ENCODE results near the gene P2RY13. TPM values are rescaled to one million over a fixed set of nuclear protein-coding genes. Genes with fewer than 3 reads are reported as not detected.

P2RY13 gene
- total RNA-seq, 2 donors from 2014 or later, result not detected

DNA sequence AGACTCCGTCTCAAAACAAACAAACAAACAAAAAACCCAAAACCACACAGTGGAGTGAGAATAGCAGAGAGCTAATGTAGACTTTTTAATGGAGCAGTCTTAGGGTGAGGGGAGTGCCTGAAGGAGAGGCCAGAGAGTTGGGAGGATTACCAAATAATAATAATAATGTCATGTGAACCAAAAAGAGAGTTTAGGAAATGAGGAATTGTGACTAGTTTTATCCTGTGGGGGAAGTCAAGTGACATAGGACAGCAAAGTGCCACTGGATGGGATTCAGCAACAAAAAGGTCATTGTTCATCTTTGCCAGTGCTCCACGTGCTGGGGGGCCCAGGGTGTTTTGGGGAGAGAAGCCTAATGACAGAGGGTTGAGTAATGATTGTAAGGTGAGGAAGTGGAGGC, 25.6 kb downstream of the P2RY13 start:
- H3K36me3 Mint-ChIP-seq (ENCODE audit: insufficient read depth in 2 of 2), result no peaks in the 10 kb centered on the region

DNA sequence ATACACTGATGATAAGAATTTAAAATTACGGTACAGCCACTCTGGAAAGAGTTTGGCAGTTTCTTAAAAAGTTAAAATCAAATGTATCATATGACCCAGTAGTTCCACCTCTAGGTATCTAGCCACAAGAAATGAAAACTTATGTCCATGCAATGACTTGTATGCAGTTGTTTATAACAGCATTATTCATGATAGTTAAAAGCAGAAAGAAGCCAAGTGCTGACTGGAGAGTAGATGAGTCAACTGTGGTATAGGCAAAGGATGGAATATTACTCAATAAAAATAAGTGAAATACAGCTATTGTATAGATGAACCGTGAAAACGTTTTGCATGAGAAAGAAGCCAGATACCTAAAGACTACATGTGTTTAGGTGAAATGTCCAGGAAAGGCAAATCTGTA, 27.6 kb downstream of the P2RY13 start:
- Mint-ChIP-seq H3K4me1 (ENCODE audit: low read depth) (peaks cover 57% of the 10 kb centered on the region), H3K27me3 (ENCODE audit: low read depth) (peaks cover 26% of the 10 kb centered on the region), H3K9me3 (no peaks in the 10 kb centered on the region)

More for the DNA sequence above, 25.6 kb downstream of the P2RY13 start:
- H3K4me1 Mint-ChIP-seq (ENCODE audit: low read depth), result peaks cover 76% of the 10 kb centered on the region
- H3K27me3 Mint-ChIP-seq (ENCODE audit: low read depth), result peaks cover 22% of the 10 kb centered on the region
- no peak for ATAC-seq (replicated peaks in 1 of 2)
- no peak overlapping the region for H3K4me3 Mint-ChIP-seq
- DNase-seq, result no peak
- H3K9me3 Mint-ChIP-seq, result no peaks in the 10 kb centered on the region
- peak overlapping the region; percentile 5 for H3K27ac Mint-ChIP-seq

DNA sequence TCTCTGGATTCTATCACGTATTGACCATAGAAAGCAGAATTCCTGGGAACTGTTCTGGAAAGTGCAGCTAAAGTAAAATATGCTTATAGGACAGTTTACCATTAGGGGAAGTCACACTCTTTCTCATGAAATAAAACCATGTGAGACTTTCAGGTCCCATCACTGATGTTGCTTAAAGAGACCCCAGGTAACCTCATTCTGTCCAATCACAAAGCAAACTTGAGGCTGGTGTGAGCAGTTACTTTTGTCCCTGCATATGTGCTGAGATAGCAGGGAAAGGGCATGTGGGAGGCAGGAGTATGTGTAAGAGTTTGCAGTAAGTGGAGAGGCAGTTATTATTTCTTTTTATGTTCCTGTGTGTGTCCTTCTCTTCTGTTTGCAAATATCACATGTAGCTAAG, 28.8 kb downstream of the P2RY13 start:
- no peak for ATAC-seq (replicated peaks in 1 of 2)
- H3K4me3 Mint-ChIP-seq, result peak overlapping the region in 1 of 2 donors; percentile 42
- H3K27ac Mint-ChIP-seq, result no peak overlapping the region

More for the DNA sequence above, 27.6 kb downstream of the P2RY13 start:
- peak overlapping the region; percentile 16 for H3K27ac Mint-ChIP-seq
- H3K36me3 Mint-ChIP-seq (ENCODE audit: insufficient read depth in 2 of 2), result peaks cover 0 to 1% of the 10 kb centered on the region in 2 donors
- peak overlapping the region in 1 of 2 donors; percentile 41 for H3K4me3 Mint-ChIP-seq
- ATAC-seq (replicated peaks in 1 of 2) (peak; percentile 47 to 72), DNase-seq (no peak)

DNA sequence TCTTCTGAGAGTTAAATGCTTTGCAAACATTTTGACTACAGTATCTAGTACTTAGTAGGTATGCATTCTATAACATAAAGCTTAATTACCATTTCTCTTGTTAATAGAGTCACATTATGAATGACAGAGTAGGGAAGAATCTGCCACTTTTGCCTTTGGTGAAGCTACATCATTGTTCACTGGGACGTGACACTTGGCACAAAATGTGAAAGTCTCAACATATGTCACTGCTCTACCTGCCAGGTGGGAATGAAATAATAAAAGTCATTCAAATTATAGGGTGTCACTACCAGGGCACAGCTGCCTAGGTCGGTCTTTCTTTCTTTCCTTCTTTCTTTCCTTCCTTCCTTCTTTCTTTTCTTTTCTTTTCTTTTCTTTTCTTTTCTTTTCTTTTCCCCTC, 30.3 kb downstream of the P2RY13 start:
- Mint-ChIP-seq H3K27ac (no peak overlapping the region), H3K27me3 (ENCODE audit: low read depth) (peaks cover 34% of the 10 kb centered on the region), H3K4me1 (ENCODE audit: low read depth) (peaks cover 36% of the 10 kb centered on the region), H3K4me3 (no peak overlapping the region), H3K9me3 (no peaks in the 10 kb centered on the region), H3K36me3 (ENCODE audit: insufficient read depth in 2 of 2) (peaks cover 0 to 1% of the 10 kb centered on the region in 2 donors)
- no peak for DNase-seq
- no peak for ATAC-seq (replicated peaks in 1 of 2)

More for the DNA sequence above, 28.8 kb downstream of the P2RY13 start:
- peaks cover 30% of the 10 kb centered on the region for H3K27me3 Mint-ChIP-seq (ENCODE audit: low read depth)
- no peaks in the 10 kb centered on the region for H3K9me3 Mint-ChIP-seq
- H3K36me3 Mint-ChIP-seq (ENCODE audit: insufficient read depth in 2 of 2), result peaks cover 0 to 1% of the 10 kb centered on the region in 2 donors
- peaks cover 44% of the 10 kb centered on the region for H3K4me1 Mint-ChIP-seq (ENCODE audit: low read depth)
- DNase-seq, result no peak

DNA sequence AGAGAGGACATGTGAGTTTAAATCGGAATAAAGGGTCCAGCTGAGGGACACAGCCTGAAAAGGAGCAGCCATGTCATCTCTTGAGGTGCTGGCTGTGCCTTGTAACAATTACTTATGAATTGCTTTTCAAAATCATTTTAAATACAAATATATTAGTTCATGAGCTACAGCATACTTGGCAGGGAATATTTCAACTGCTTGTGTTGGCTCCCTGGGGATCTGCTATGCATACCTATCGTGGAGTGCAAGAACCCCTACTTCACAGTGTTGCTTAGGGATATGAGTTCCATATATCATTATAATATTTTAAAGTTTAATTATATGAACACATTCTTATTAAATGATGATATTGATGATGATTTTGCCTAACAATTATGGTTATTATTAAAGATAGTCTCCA, 31.9 kb downstream of the P2RY13 start:
- H3K27me3 Mint-ChIP-seq (ENCODE audit: low read depth), result peaks cover 27% of the 10 kb centered on the region
- H3K36me3 Mint-ChIP-seq (ENCODE audit: insufficient read depth in 2 of 2), result peaks cover 0 to 1% of the 10 kb centered on the region in 2 donors
- no peak overlapping the region for H3K27ac Mint-ChIP-seq
- DNase-seq (no peak), ATAC-seq (replicated peaks in 1 of 2) (no peak)
- peaks cover 20% of the 10 kb centered on the region for H3K4me1 Mint-ChIP-seq (ENCODE audit: low read depth)
- H3K9me3 Mint-ChIP-seq, result no peaks in the 10 kb centered on the region
- no peak overlapping the region for H3K4me3 Mint-ChIP-seq

DNA sequence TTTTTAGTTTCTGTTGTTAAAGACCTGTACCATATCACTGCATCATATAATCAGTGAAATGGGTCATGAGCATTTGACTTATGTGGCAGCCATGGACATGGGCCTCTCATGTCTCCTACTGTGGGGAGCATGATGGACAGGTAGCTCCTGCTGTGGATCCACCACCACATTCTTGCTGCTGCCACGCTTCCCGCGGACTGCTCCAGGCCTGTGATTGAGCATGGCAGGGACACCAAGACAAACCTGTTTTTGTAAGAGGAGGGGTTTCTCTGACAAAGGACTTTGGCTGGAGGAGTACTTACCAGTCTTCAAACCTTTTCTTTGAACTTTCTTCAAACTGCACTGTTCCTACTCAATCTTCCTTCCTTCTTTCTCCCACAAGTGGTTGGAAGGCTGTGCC, 33.1 kb downstream of the P2RY13 start:
- Mint-ChIP-seq H3K4me1 (ENCODE audit: low read depth) (peaks cover 8% of the 10 kb centered on the region), H3K9me3 (no peaks in the 10 kb centered on the region), H3K27ac (no peak overlapping the region), H3K4me3 (no peak overlapping the region), H3K36me3 (ENCODE audit: insufficient read depth in 2 of 2) (peaks cover 0 to 1% of the 10 kb centered on the region in 2 donors), H3K27me3 (ENCODE audit: low read depth) (peaks cover 26% of the 10 kb centered on the region)
- ATAC-seq (replicated peaks in 1 of 2) (no peak), DNase-seq (no peak)

DNA sequence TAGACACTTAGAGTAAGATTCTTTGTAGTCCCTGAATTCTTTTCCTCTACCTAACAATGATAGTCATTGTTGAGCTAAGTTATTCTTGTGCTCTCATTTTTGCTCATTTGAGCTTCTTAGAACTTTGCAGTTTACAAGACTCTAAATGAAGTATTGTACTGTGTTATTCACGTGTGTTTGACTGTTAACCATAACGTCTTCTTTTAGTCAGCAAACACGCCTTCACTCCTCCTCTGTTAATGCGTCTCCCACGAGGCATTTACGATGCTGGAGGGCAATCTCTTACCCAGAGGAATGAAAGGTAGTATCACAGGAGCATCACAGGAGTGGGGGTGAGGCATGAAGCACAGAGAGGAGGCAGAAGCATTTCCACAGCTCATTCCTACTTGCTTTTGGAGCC, 36.2 kb downstream of the P2RY13 start:
- H3K36me3 Mint-ChIP-seq (ENCODE audit: insufficient read depth in 2 of 2), result peaks cover 0 to 1% of the 10 kb centered on the region in 2 donors
- H3K27me3 Mint-ChIP-seq (ENCODE audit: low read depth), result peaks cover 16% of the 10 kb centered on the region
- H3K4me3 Mint-ChIP-seq, result peak overlapping the region in 1 of 2 donors; percentile 30
- no peak for DNase-seq
- H3K9me3 Mint-ChIP-seq, result no peaks in the 10 kb centered on the region
- peak overlapping the region; percentile 26 for H3K27ac Mint-ChIP-seq
- no peaks in the 10 kb centered on the region for H3K4me1 Mint-ChIP-seq (ENCODE audit: low read depth)
- ATAC-seq (replicated peaks in 1 of 2), result peak; percentile 7 to 88

DNA sequence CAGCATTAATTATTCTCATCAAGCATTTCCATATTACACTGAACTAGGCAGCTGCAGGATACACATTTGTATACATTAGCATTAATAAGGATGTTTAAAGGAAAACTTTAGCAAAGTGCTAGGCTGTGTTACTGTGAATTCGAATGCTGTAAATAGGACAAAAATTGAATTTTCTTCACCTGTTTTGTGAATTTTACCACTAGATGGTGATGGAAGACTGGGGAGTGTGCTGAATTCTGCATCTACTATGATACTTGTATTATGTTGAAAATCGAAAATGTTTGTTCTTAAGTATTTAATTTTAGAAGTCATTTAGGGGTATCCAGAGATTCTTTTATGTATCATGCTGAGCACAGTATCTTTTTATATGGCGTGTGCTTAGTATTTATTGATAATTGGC, 38.7 kb downstream of the P2RY13 start:
- Mint-ChIP-seq H3K27ac (no peak overlapping the region), H3K27me3 (ENCODE audit: low read depth) (peaks cover 8% of the 10 kb centered on the region), H3K4me3 (no peak overlapping the region), H3K9me3 (no peaks in the 10 kb centered on the region), H3K36me3 (ENCODE audit: insufficient read depth in 2 of 2) (no peaks in the 10 kb centered on the region), H3K4me1 (ENCODE audit: low read depth) (no peaks in the 10 kb centered on the region)
- DNase-seq (no peak), ATAC-seq (replicated peaks in 1 of 2) (peak in 1 of 2 donors; percentile 39)

DNA sequence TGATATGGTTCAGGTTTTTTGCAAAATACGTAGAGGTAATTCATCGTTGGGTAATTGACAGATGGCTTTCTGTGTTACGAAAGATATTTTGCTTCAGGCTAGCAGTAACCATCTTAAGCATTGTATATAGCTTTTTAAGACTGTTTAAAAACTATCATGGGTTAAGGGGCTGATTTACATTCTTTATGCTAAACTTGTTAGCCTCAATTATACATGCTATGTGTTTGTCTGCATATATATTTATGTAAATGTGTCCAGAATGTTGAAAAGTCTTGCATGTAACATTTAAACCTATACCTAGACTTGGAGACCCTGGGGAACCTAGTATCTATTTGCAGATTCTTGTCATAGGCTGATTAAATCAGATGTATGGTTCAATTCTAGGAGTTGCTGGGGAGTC, 39.9 kb downstream of the P2RY13 start:
- no peaks in the 10 kb centered on the region for H3K9me3 Mint-ChIP-seq
- H3K27me3 Mint-ChIP-seq (ENCODE audit: low read depth), result peaks cover 8% of the 10 kb centered on the region
- H3K36me3 Mint-ChIP-seq (ENCODE audit: insufficient read depth in 2 of 2), result no peaks in the 10 kb centered on the region
- H3K4me3 Mint-ChIP-seq, result no peak overlapping the region
- no peak for ATAC-seq (replicated peaks in 1 of 2)
- H3K4me1 Mint-ChIP-seq (ENCODE audit: low read depth), result peaks cover 4% of the 10 kb centered on the region
- H3K27ac Mint-ChIP-seq, result no peak overlapping the region
- DNase-seq, result no peak

DNA sequence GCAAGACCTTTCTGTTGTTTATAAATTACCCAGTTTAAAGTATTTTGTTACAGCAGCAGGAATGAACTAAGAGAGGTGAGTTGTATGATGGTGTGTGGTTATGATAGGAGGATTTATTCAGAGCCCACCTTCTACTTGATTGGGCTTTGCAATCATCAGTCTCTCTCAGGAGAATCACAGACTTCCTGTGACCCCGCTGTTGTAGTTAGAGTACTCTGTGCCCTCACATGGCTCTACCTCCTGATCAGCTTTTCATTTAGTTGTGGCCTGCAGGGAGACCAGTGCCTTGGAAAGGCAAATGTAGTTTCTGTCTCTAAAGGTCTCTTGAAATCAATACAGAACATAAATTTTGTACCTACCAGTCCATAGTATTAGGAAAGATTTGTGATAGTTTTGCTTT, 43.4 kb downstream of the P2RY13 start:
- Mint-ChIP-seq H3K27ac (no peak overlapping the region), H3K4me3 (no peak overlapping the region), H3K4me1 (ENCODE audit: low read depth) (peaks cover 27% of the 10 kb centered on the region), H3K36me3 (ENCODE audit: insufficient read depth in 2 of 2) (no peaks in the 10 kb centered on the region), H3K27me3 (ENCODE audit: low read depth) (no peaks in the 10 kb centered on the region), H3K9me3 (no peaks in the 10 kb centered on the region)
- DNase-seq (no peak), ATAC-seq (replicated peaks in 1 of 2) (no peak)

DNA sequence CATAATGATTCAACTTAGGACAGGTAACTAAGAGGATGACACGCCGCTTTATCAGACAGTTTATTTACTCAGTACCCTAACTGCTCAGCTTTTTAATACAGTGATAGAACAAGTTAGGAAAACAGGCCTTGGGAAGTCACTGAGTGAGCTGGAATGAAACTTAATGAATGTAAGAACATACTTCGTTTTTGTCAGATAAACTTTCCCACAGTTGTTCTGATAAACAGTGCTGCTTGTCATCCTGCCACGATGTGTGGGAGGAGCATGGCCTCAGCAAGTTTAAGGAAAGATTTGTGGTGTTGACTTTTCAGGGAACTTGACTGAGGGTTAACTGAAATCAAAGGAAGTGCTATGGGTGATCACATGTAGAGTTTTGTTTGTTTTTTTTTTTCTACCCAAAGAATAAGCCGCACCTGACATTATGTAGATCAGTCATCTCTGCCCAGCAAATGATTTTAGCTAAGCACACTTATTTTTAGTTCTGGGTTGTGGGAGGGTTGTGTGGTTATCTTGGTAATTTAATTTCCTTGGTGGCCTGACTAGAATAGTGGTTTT, 45.4 kb downstream of the P2RY13 start:
- DNase-seq (peak in 1 of 2 donors; percentile 24), ATAC-seq (replicated peaks in 1 of 2) (peak; percentile 67 to 72)
- Mint-ChIP-seq H3K27ac (peak overlapping the region; percentile 85), H3K9me3 (no peaks in the 10 kb centered on the region), H3K36me3 (ENCODE audit: insufficient read depth in 2 of 2) (no peaks in the 10 kb centered on the region), H3K4me1 (ENCODE audit: low read depth) (peaks cover 43% of the 10 kb centered on the region), H3K4me3 (peak overlapping the region in 1 of 2 donors; percentile 58), H3K27me3 (ENCODE audit: low read depth) (no peaks in the 10 kb centered on the region)

DNA sequence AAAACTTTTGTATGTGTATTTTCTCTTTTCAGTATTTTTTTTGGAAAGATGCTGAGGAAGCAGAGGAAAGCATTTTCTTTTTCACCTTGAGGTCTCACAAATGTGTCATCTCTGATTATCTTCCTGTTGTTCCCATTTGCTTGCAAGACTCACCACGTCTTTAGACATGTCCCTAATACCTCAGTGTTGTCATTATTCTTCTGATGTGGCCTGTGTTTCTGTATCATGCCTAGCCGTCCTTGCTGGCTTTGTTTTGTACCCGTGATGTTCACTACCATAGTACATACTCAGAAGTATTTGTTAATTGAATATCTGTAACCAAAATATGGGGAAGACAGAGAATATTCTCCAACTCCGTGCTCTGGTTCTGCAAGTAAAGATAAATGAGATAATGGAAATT, 46.0 kb downstream of the P2RY13 start:
- ATAC-seq (replicated peaks in 1 of 2), result peak; percentile 46 to 50
- H3K27ac Mint-ChIP-seq, result no peak overlapping the region
- H3K4me3 Mint-ChIP-seq, result peak overlapping the region in 1 of 2 donors; percentile 7
- DNase-seq, result no peak
- no peaks in the 10 kb centered on the region for H3K36me3 Mint-ChIP-seq (ENCODE audit: insufficient read depth in 2 of 2)
- no peaks in the 10 kb centered on the region for H3K9me3 Mint-ChIP-seq
- H3K4me1 Mint-ChIP-seq (ENCODE audit: low read depth), result peaks cover 49% of the 10 kb centered on the region
- H3K27me3 Mint-ChIP-seq (ENCODE audit: low read depth), result no peaks in the 10 kb centered on the region

DNA sequence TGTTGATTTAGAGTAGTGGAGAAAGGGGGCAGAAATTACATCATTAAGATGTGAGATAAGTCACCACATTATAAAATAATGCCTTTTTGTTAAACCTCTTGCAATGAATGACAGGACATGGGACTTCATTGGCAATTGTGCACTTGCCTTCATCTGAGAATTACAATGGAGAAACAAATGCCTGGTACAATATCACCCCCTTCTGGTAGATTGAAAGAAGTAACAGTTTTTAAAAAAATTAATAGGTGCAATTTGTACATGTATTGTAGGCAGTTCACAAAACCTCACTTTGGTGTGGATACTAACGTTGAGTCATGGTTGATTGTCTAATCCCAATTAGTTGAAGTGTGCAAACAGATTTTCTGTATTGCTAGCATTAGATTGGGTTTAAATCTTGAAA, 46.4 kb downstream of the P2RY13 start:
- Mint-ChIP-seq H3K27me3 (ENCODE audit: low read depth) (no peaks in the 10 kb centered on the region), H3K4me1 (ENCODE audit: low read depth) (peaks cover 54% of the 10 kb centered on the region), H3K9me3 (no peaks in the 10 kb centered on the region), H3K4me3 (peak overlapping the region in 1 of 2 donors; percentile 7), H3K27ac (peak overlapping the region; percentile 48), H3K36me3 (ENCODE audit: insufficient read depth in 2 of 2) (no peaks in the 10 kb centered on the region)
- DNase-seq (no peak), ATAC-seq (replicated peaks in 1 of 2) (peak; percentile 23 to 41)

DNA sequence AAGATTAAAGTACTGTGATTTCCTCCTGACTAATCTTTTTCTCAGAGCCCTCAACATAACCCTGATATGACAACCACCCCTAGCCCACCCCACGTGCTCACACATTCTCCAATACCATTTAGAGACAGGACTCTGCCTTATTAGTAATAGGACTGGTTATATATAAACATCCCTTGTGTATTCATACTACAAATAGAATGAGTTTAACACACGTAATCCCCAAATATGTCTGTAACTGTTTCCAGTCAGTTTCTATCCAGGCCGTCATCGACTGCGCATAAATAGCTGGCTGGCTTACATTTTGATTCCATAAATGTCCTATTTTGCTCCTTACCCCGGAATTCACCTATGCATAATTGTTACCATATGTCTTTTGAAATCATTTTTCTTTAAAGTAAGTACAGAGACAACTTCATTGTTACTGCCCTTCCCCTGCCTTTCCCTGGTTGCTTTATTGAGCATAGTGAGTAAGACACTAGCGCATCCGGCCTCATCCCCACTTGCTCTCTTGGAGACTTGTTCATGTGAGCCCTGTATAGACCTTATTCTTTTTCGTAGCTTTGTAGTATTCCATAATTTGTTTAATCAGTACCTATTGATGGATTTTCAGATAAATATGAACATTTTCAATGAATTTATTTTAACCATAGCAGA, 47.6 kb downstream of the P2RY13 start:
- Mint-ChIP-seq H3K27ac (no peak overlapping the region), H3K4me1 (ENCODE audit: low read depth) (peaks cover 62% of the 10 kb centered on the region), H3K9me3 (no peaks in the 10 kb centered on the region), H3K4me3 (no peak overlapping the region), H3K27me3 (ENCODE audit: low read depth) (no peaks in the 10 kb centered on the region), H3K36me3 (ENCODE audit: insufficient read depth in 2 of 2) (no peaks in the 10 kb centered on the region)
- no peak for DNase-seq
- no peak for ATAC-seq (replicated peaks in 1 of 2)
